Measurements from ENCODE around the gene CDK8. TPM values are rescaled to one million over a fixed set of nuclear protein-coding genes. Genes with fewer than 3 reads are reported as not detected.

The CDK8 gene
- total RNA-seq, 1 donor from 2014 or later: 4.3 TPM

- Histone ChIP-seq H3K4me1 (no peaks in the 10 kb centered on the region), H3K27me3 (no peaks in the 10 kb centered on the region), H3K4me3 (no peak overlapping the region), H3K27ac (no peak overlapping the region), H3K36me3 (peaks cover 4 to 8% of the 10 kb centered on the region in 2 donors), H3K9me3 (no peaks in the 10 kb centered on the region)
- intact Hi-C loops (cut with DNase I): loop anchor here (10.0 kb wide), 1 partner anchor 198 kb away; no protein-coding TSS in a partner anchor
- TF ChIP-seq CTCF (IDR thresholded peaks at IDR 0.05): no peak
- no peak for DNase-seq (ENCODE audit: low spot score in 2 of 2)
These were observed 128.4 kb downstream of the CDK8 start for GRCh38 chr13:26382366-26382765.

GRCh38 chr13:26382835-26383234, 128.9 kb downstream of the CDK8 start:
- Histone ChIP-seq H3K9me3 (no peaks in the 10 kb centered on the region), H3K36me3 (peaks cover 4 to 10% of the 10 kb centered on the region in 2 donors)

GRCh38 chr13:26384587-26384986, 130.7 kb downstream of the CDK8 start:
- no peak for TF ChIP-seq CTCF (IDR thresholded peaks at IDR 0.05)
- Histone ChIP-seq H3K4me1 (no peaks in the 10 kb centered on the region), H3K36me3 (peaks cover 10 to 11% of the 10 kb centered on the region in 2 donors), H3K4me3 (no peak overlapping the region), H3K27ac (no peak overlapping the region), H3K9me3 (no peaks in the 10 kb centered on the region), H3K27me3 (no peaks in the 10 kb centered on the region)
- intact Hi-C loops (cut with DNase I): loop anchor here (10.0 kb wide), 1 partner anchor 200 kb away; no protein-coding TSS in a partner anchor
- no peak for DNase-seq (ENCODE audit: low spot score in 2 of 2)

More at GRCh38 chr13:26382835-26383234, 128.9 kb downstream of the CDK8 start:
- intact Hi-C loops (cut with DNase I): loop anchor here (10.0 kb wide), 1 partner anchor 198 kb away; no protein-coding TSS in a partner anchor
- DNase-seq (ENCODE audit: low spot score in 2 of 2): no peak
- no peak for TF ChIP-seq CTCF (IDR thresholded peaks at IDR 0.05)
- no peaks in the 10 kb centered on the region for H3K4me1 ChIP-seq
- no peak overlapping the region for H3K27ac ChIP-seq
- no peak overlapping the region for H3K4me3 ChIP-seq
- H3K27me3 ChIP-seq: no peaks in the 10 kb centered on the region

GRCh38 chr13:26386026-26386425, 132.1 kb downstream of the CDK8 start:
- no peak for TF ChIP-seq CTCF (IDR thresholded peaks at IDR 0.05)
- H3K4me1 ChIP-seq: no peaks in the 10 kb centered on the region
- no peak overlapping the region for H3K27ac ChIP-seq
- peaks cover 10 to 17% of the 10 kb centered on the region in 2 donors for H3K36me3 ChIP-seq
- intact Hi-C loops (cut with DNase I): loop anchor here (10.0 kb wide), 1 partner anchor 201 kb away; no protein-coding TSS in a partner anchor
- no peak for DNase-seq (ENCODE audit: low spot score in 2 of 2)
- no peaks in the 10 kb centered on the region for H3K9me3 ChIP-seq
- H3K27me3 ChIP-seq: no peaks in the 10 kb centered on the region
- H3K4me3 ChIP-seq: no peak overlapping the region

- Histone ChIP-seq H3K27me3 (no peaks in the 10 kb centered on the region), H3K4me1 (no peaks in the 10 kb centered on the region), H3K36me3 (peaks cover 10 to 17% of the 10 kb centered on the region in 2 donors), H3K4me3 (no peak overlapping the region), H3K9me3 (no peaks in the 10 kb centered on the region), H3K27ac (no peak overlapping the region)
- intact Hi-C loops (cut with DNase I): no loop called here
- TF ChIP-seq CTCF (IDR thresholded peaks at IDR 0.05): no peak
- DNase-seq (ENCODE audit: low spot score in 2 of 2): no peak
These were observed 136.3 kb downstream of the CDK8 start for GRCh38 chr13:26390203-26390602.

- H3K9me3 ChIP-seq: no peaks in the 10 kb centered on the region
- no peaks in the 10 kb centered on the region for H3K27me3 ChIP-seq
- DNase-seq (ENCODE audit: low spot score in 2 of 2): no peak
- peaks cover 0 to 19% of the 10 kb centered on the region in 2 donors for H3K36me3 ChIP-seq
- no peak overlapping the region for H3K27ac ChIP-seq
- no peak overlapping the region for H3K4me3 ChIP-seq
- H3K4me1 ChIP-seq: no peaks in the 10 kb centered on the region
- intact Hi-C loops (cut with DNase I): no loop called here
- no peak for TF ChIP-seq CTCF (IDR thresholded peaks at IDR 0.05)
These were observed 146.6 kb downstream of the CDK8 start for GRCh38 chr13:26400545-26400944.
